SK-N-SH (cell line): ENCODE measurements around the gene AEN. TPM values are rescaled to one million over a fixed set of nuclear protein-coding genes. Genes with fewer than 3 reads are reported as not detected.

ENCODE experiments used
- CTCF ChIA-PET: fragments of 300-600, 350-600 bp; formaldehyde crosslinking; extraction: SDS; loops from one replicate; lab custom pipeline; 2021; lab: Yijun Ruan, JAX
- POLR2A ChIA-PET: fragments of 350-600 bp; sonication (Branson Sonifier 250); formaldehyde crosslinking; extraction: SDS; loops from one replicate; lab custom pipeline; 2020; ENCODE audit warnings: antibody characterized with exemption, inconsistent platforms; lab: Yijun Ruan, JAX
- DNase-seq: peaks from one replicate; pipeline ENCODE4 v3.0.0; 2012
- H2AFZ ChIP-seq: fragments of 200-600 bp; sonication (generic); 2 replicates; pipeline ENCODE4 v1.8.1; 2016; ENCODE audit warnings: antibody characterized with exemption, mild to moderate bottlenecking, low read depth
- H3F3A ChIP-seq: fragments of 200-600 bp; sonication (generic); replicated peaks from 2 replicates; pipeline ENCODE3; 2016; ENCODE audit warnings: antibody characterized with exemption, mild to moderate bottlenecking; ENCODE audit not compliant: insufficient read depth
- H3K27ac ChIP-seq, 2 experiments: fragments of 200-500 bp in 1 of 2; fragments of 200-600 bp in 1 of 2; sonication (Bioruptor generic) in 1 of 2; sonication (generic), shearing (Covaris generic) in 1 of 2; 2 replicates each; pipeline versions ENCODE4 v1.5.1 to v1.6.1; 2014 to 2016; ENCODE audit warnings: low read depth in 2 of 2, inconsistent platforms in 1 of 2, low read length in 1 of 2, mild to moderate bottlenecking in 1 of 2, mixed read lengths in 1 of 2
- H3K27me3 ChIP-seq: fragments of 200-600 bp; sonication (generic), shearing (Covaris generic); 2 replicates; pipeline ENCODE4 v1.6.1; 2016; ENCODE audit warnings: mixed run types; ENCODE audit not compliant: insufficient read depth
- H3K36me3 ChIP-seq, 2 experiments: fragments of 200-500 bp in 1 of 2; fragments of 200-600 bp in 1 of 2; sonication (Bioruptor generic) in 1 of 2; sonication (generic) in 1 of 2; replicated peaks in 1 of 2; 2 replicates each; pipeline versions ENCODE3 to v1.5.1; 2014 to 2016; ENCODE audit warnings: low read length in 1 of 2, mild to moderate bottlenecking in 1 of 2; ENCODE audit not compliant: insufficient read depth in 2 of 2, control insufficient read depth in 1 of 2
- H3K4me1 ChIP-seq, 2 experiments: fragments of 200-500 bp in 1 of 2; fragments of 200-600 bp in 1 of 2; sonication (Bioruptor generic) in 1 of 2; sonication (generic), shearing (Covaris generic) in 1 of 2; 2 replicates each; pipeline versions ENCODE4 v1.5.1 to v1.6.1; 2014 to 2016; ENCODE audit warnings: low read depth in 1 of 2, low read length in 1 of 2, mixed run types in 1 of 2; ENCODE audit not compliant: insufficient read depth in 2 of 2, control insufficient read depth in 1 of 2
- H3K4me2 ChIP-seq: fragments of 200-600 bp; sonication (generic), shearing (Covaris generic); 2 replicates; pipeline ENCODE4 v1.6.1; 2017; ENCODE audit warnings: mixed run types
- H3K4me3 ChIP-seq, 2 experiments: fragments of 200-500 bp in 1 of 2; fragments of 200-600 bp in 1 of 2; sonication (Bioruptor generic) in 1 of 2; sonication (generic), shearing (Covaris generic) in 1 of 2; 2 replicates each; pipeline versions ENCODE4 v1.5.1 to v1.8.1; 2014 to 2016; ENCODE audit warnings: low read depth in 2 of 2, inconsistent platforms in 1 of 2, low read length in 1 of 2, mild to moderate bottlenecking in 1 of 2, mixed read lengths in 1 of 2, moderate library complexity in 1 of 2
- H3K79me2 ChIP-seq: fragments of 200-600 bp; sonication (generic); 2 replicates; pipeline ENCODE4 v1.8.1; 2017; ENCODE audit warnings: mild to moderate bottlenecking; ENCODE audit not compliant: insufficient read depth
- H3K9ac ChIP-seq: fragments of 200-600 bp; sonication (generic); 2 replicates; pipeline ENCODE4 v1.6.1; 2017; ENCODE audit warnings: mixed run types
- H3K9me2 ChIP-seq: fragments of 200-600 bp; sonication (generic); 2 replicates; pipeline ENCODE4 v1.6.1; 2017; ENCODE audit warnings: mixed run types
- H3K9me3 ChIP-seq: fragments of 200-600 bp; sonication (generic); 2 replicates; pipeline ENCODE4 v1.6.1; 2017; ENCODE audit warnings: mixed run types, mild to moderate bottlenecking, moderate library complexity
- H4K20me1 ChIP-seq: fragments of 200-600 bp; sonication (generic); 2 replicates; pipeline ENCODE4 v1.6.1; 2017; ENCODE audit warnings: mild to moderate bottlenecking, mixed run types; ENCODE audit not compliant: insufficient read depth
- EZH2phosphoT487 ChIP-seq: fragments of 200-600 bp; sonication (generic); IDR thresholded peaks from 2 replicates; pipeline ENCODE4 v1.6.1; 2017; ENCODE audit warnings: low read depth, mixed run types, mild to moderate bottlenecking, antibody characterized with exemption, moderate library complexity, borderline replicate concordance
- FOXM1 ChIP-seq: IDR thresholded peaks from 2 replicates; pipeline ENCODE4 v1.4.0; 2012; ENCODE audit warnings: low read depth, mild to moderate bottlenecking
- MAX ChIP-seq: IDR thresholded peaks from 2 replicates; pipeline ENCODE4 v1.4.0; 2012; ENCODE audit warnings: low read depth
- MEF2A ChIP-seq: IDR thresholded peaks from 2 replicates; pipeline ENCODE4 v1.4.0; 2012; ENCODE audit warnings: low read depth, borderline replicate concordance
- MXI1 ChIP-seq: IDR thresholded peaks from 2 replicates; pipeline ENCODE4 v1.6.1; 2012; ENCODE audit warnings: mild to moderate bottlenecking, low read depth, low read length, improper control_type of control experiment
- RCOR1 ChIP-seq: fragments of 150-350 bp; IDR thresholded peaks from 2 replicates; pipeline ENCODE4 v1.6.1; 2017; ENCODE audit warnings: antibody characterized with exemption, low read length
- TCF12 ChIP-seq: IDR thresholded peaks from 2 replicates; pipeline ENCODE4 v1.4.0; 2012
- USF2 ChIP-seq: fragments of 150-350 bp; IDR thresholded peaks from 2 replicates; pipeline ENCODE4 v1.6.1; 2017; ENCODE audit warnings: antibody characterized with exemption, low read length, low read depth, borderline replicate concordance
- WGBS: methylation state at CpG from one replicate; pipeline ENCODE4 v1.1.6; 2017; ENCODE audit warnings: low lambda C conversion rate; 5-methylcytosine and 5-hydroxymethylcytosine counted together
- polyA plus RNA-seq, 3 experiments: library from polyadenylated mRNA; depleted of rRNA; stranded (reverse); fragments of >200 nt; gene quantifications; 2 replicates each; pipeline ENCODE4 v1.2.3, GENCODE V29; 2012
- small RNA-seq, 7 experiments: library from RNA; depleted of rRNA; stranded (forward); fragments of <200 nt; gene quantifications; one replicate each; pipeline ENCODE3, GENCODE V24; 2012

AEN gene
- polyA plus RNA-seq, 1 of the 3 experiments (the other 2 are of a cell fraction): 46.4 TPM

- H2AFZ ChIP-seq: no peak overlapping the region
- 62% methylated on average over 7 of the region's 13 CpGs for WGBS
- DNase-seq: peak; percentile 51
- no peaks in the 10 kb centered on the region for H3K79me2 ChIP-seq
- H3K9me2 ChIP-seq: no peaks in the 10 kb centered on the region
- H3K4me3 ChIP-seq: no peak overlapping the region
- CTCF ChIA-PET: interaction anchor here (1.4 to 3.8 kb wide), 2 partner anchors 12 to 25 kb away, joined by 3 to 25 read pairs; no protein-coding TSS in a partner anchor
- no peaks in the 10 kb centered on the region for H3K36me3 ChIP-seq
- H4K20me1 ChIP-seq: no peaks in the 10 kb centered on the region
- H3K27me3 ChIP-seq: no peaks in the 10 kb centered on the region; the same call in 1 of the 2 replicates
- no peak overlapping the region for H3K4me2 ChIP-seq
- no peak overlapping the region for H3K9ac ChIP-seq
- H3K9me3 ChIP-seq: no peaks in the 10 kb centered on the region
- TF ChIP-seq MEF2A (no peak), MAX (no peak), MXI1 (no peak), FOXM1 (no peak), USF2 (no peak), RCOR1 (no peak), EZH2phosphoT487 (no peak), TCF12 (no peak)
- TF ChIP-seq, all 33 proteins: peak for 0
- Histone ChIP-seq H3K27ac (no peak overlapping the region; a peak in 1 of 4 replicates), H3K4me1 (peaks cover 0 to 10% of the 10 kb centered on the region in 2 experiments; a peak in 1 of 4 replicates), H3F3A (no peaks in the 10 kb centered on the region)
- POLR2A ChIA-PET: no interaction called here
Observed at GRCh38 chr15:88681610-88682221, 60.6 kb downstream of the AEN start.

Small RNAs within 50 kb of the gene (small RNA-seq; reads per million reads assigned to genes)
- gene MIR1179 (0 to 6.2 (median 0.17) reads per million in 7 experiments), gene MIR7-2 (0 to 22.9 (median 6.2) reads per million in 7 experiments)

Other genes starting within 250 kb of the AEN start
- 33.8 and 36.6 TPM in 2 replicates for gene MRPL46, start 154.0 kb upstream of the AEN start, polyA plus RNA-seq (2012; rRNA removed)
- 70.0 and 101 TPM in 2 replicates for gene MRPS11, start 153.6 kb upstream of the AEN start, polyA plus RNA-seq (2012; rRNA removed)
- 4.5 and 7.2 TPM in 2 replicates for gene DET1, start 74.7 kb upstream of the AEN start, polyA plus RNA-seq (2012; rRNA removed)
- 2.0 TPM in 2 replicates for gene ISG20, start 17.7 kb downstream of the AEN start, polyA plus RNA-seq (2012; rRNA removed)
- not detected in 2 replicates for gene ACAN, start 182.1 kb downstream of the AEN start, polyA plus RNA-seq (2012; rRNA removed)